OCI-LY7 (cell line): ENCODE data around the gene FNDC3B. TPM values are rescaled to one million over a fixed set of nuclear protein-coding genes. Genes with fewer than 3 reads are reported as not detected.

Experiments used
- BruUV-seq: library from RNA; stranded (reverse); fragments of 400-500 nt; replicated peaks from 2 replicates; lab custom pipeline; 2021; lab: Mats Ljungman, UMichigan
- CTCF ChIA-PET: fragments of 300-600 bp; sonication (Branson Sonifier 250); formaldehyde crosslinking; loops from one replicate; lab custom pipeline; 2022; ENCODE audit warnings: antibody characterized with exemption; ENCODE audit not compliant: unreplicated experiment; lab: Charles Lee
- POLR2A ChIA-PET: fragments of 300-600 bp; sonication (Branson Sonifier 250); formaldehyde crosslinking; loops from one replicate; lab custom pipeline; 2022; ENCODE audit warnings: antibody characterized with exemption; lab: Charles Lee
- DNase-seq: peaks from one replicate; pipeline ENCODE4 v3.0.0-alpha.2; 2015; ENCODE audit warnings: low spot score
- H2AFZ ChIP-seq: fragments of 200-600 bp; sonication (generic), shearing (Covaris generic); 2 replicates; pipeline ENCODE4 v1.6.1; 2014; ENCODE audit warnings: mild to moderate bottlenecking, antibody characterized with exemption, low read length, moderate library complexity
- H3K27ac ChIP-seq: fragments of 200-600 bp; sonication (generic); 2 replicates; pipeline ENCODE4 v1.5.1; 2014; ENCODE audit warnings: mixed run types, low read depth, mild to moderate bottlenecking, moderate library complexity, low read length, inconsistent platforms; ENCODE audit not compliant: poor library complexity, severe bottlenecking
- H3K36me3 ChIP-seq: fragments of 200-600 bp; sonication (generic); 2 replicates; pipeline ENCODE4 v1.6.1; 2014; ENCODE audit warnings: mild to moderate bottlenecking, antibody characterized with exemption, low read length, moderate library complexity, mixed read lengths; ENCODE audit not compliant: insufficient read depth
- H3K4me1 ChIP-seq: fragments of 200-600 bp; sonication (generic); 2 replicates; pipeline ENCODE4 v1.5.1; 2014; ENCODE audit warnings: mild to moderate bottlenecking, low read length; ENCODE audit not compliant: insufficient read depth, poor library complexity, severe bottlenecking
- H3K4me2 ChIP-seq: fragments of 200-600 bp; sonication (generic); 2 replicates; pipeline ENCODE4 v1.6.1; 2014; ENCODE audit warnings: mild to moderate bottlenecking, low read length
- H3K4me3 ChIP-seq: fragments of 200-600 bp; sonication (generic); 2 replicates; pipeline ENCODE4 v1.5.1; 2014; ENCODE audit warnings: mild to moderate bottlenecking, low read depth, low read length; ENCODE audit not compliant: poor library complexity, severe bottlenecking
- H3K79me2 ChIP-seq: fragments of 200-600 bp; sonication (generic); 2 replicates; pipeline ENCODE4 v1.6.1; 2016; ENCODE audit warnings: low read depth, mild to moderate bottlenecking, low read length, moderate library complexity, mixed read lengths; ENCODE audit not compliant: insufficient read depth
- H3K9me2 ChIP-seq: fragments of 200-600 bp; sonication (generic); 2 replicates; pipeline ENCODE4 v1.6.1; 2016; ENCODE audit warnings: mild to moderate bottlenecking, low read length, mixed read lengths; ENCODE audit not compliant: insufficient read depth
- H3K9me3 ChIP-seq: fragments of 200-600 bp; sonication (generic); 2 replicates; pipeline ENCODE4 v1.6.1; 2014; ENCODE audit warnings: mild to moderate bottlenecking, mixed run types, low read length, mixed read lengths
- H4K20me1 ChIP-seq: fragments of 200-600 bp; sonication (generic); 2 replicates; pipeline ENCODE4 v1.6.1; 2014; ENCODE audit warnings: mild to moderate bottlenecking, antibody characterized with exemption, low read length, moderate library complexity, mixed read lengths; ENCODE audit not compliant: insufficient read depth
- CTCF ChIP-seq: fragments of 200-600 bp; sonication (generic); conservative IDR thresholded peaks from 2 replicates; pipeline ENCODE4 v1.5.1; 2014; ENCODE audit warnings: mild to moderate bottlenecking, antibody characterized with exemption, low read length, moderate library complexity, mixed read lengths
- EZH2phosphoT487 ChIP-seq: fragments of 200-600 bp; sonication (generic); IDR thresholded peaks from 2 replicates; pipeline ENCODE4 v1.6.1; 2018; ENCODE audit warnings: low read depth, borderline replicate concordance, mild to moderate bottlenecking, mixed run types, antibody characterized with exemption, low read length, moderate library complexity, mixed read lengths
- intact Hi-C: fragments of 100-400 bp; cut with micrococcal nuclease; formaldehyde crosslinking; loops from one replicate; pipeline ENCODE4 v1.10.0; 2022; ENCODE audit not compliant: unreplicated experiment
- total RNA-seq, 2 experiments: library from RNA; depleted of rRNA in 1 of 2; stranded (reverse); fragments of >200 nt in 1 of 2; shearing (Covaris generic) in 1 of 2; gene quantifications; 2 replicates each; pipeline ENCODE4 v1.2.3, GENCODE V29; 2014 to 2022

FNDC3B gene
- total RNA-seq, 2 experiments from 2014 or later: 23.3 to 28.5 TPM

- CTCF ChIA-PET: no interaction called here
- intact Hi-C loops: no loop called here
- no peaks in the 10 kb centered on the region for H3K36me3 ChIP-seq
- POLR2A ChIA-PET: interaction anchor here (1.3 kb wide), 1 partner anchor 12 kb away, joined by 4 read pairs; no protein-coding TSS in a partner anchor
- no TSS peak for BruUV-seq
- H2AFZ ChIP-seq: no peak overlapping the region
- H3K27ac ChIP-seq: no peak overlapping the region
- H3K4me1 ChIP-seq: no peaks in the 10 kb centered on the region
- no peak for TF ChIP-seq CTCF
- TF ChIP-seq EZH2phosphoT487: no peak
- no peak overlapping the region for H3K4me3 ChIP-seq
- H3K79me2 ChIP-seq: no peaks in the 10 kb centered on the region
- H3K9me3 ChIP-seq: no peaks in the 10 kb centered on the region
- no peak for DNase-seq
- H3K4me2 ChIP-seq: no peak overlapping the region
- no peaks in the 10 kb centered on the region for H3K9me2 ChIP-seq
- H4K20me1 ChIP-seq: no peaks in the 10 kb centered on the region
These were observed 42.9 kb downstream of the FNDC3B start for GRCh38 chr3:172082269-172082668.

GRCh38 chr3:172082820-172083513, 43.6 kb downstream of the FNDC3B start:
- Histone ChIP-seq H3K4me2 (no peak overlapping the region), H3K27ac (no peak overlapping the region), H2AFZ (no peak overlapping the region), H3K36me3 (no peaks in the 10 kb centered on the region), H3K79me2 (no peaks in the 10 kb centered on the region; the same call in 1 of the 2 replicates), H3K9me2 (no peaks in the 10 kb centered on the region), H3K4me3 (no peak overlapping the region), H3K4me1 (peaks cover 6% of the 10 kb centered on the region), H4K20me1 (no peaks in the 10 kb centered on the region), H3K9me3 (no peaks in the 10 kb centered on the region)
- no TSS peak for BruUV-seq
- ChIA-PET CTCF (no interaction called here), POLR2A (interaction anchor here (1.3 kb wide), 1 partner anchor 12 kb away, joined by 4 read pairs; no protein-coding TSS in a partner anchor)
- intact Hi-C loops: no loop called here
- TF ChIP-seq EZH2phosphoT487: no peak
- no peak for TF ChIP-seq CTCF
- no peak for DNase-seq

GRCh38 chr3:172083995-172084409, 44.6 kb downstream of the FNDC3B start:
- H4K20me1 ChIP-seq: no peaks in the 10 kb centered on the region
- H3K9me2 ChIP-seq: no peaks in the 10 kb centered on the region
- H2AFZ ChIP-seq: no peak overlapping the region
- H3K36me3 ChIP-seq: no peaks in the 10 kb centered on the region
- no peak overlapping the region for H3K4me3 ChIP-seq
- POLR2A ChIA-PET: interaction anchor here (2.3 kb wide), 1 partner anchor 12 kb away, joined by 5 read pairs; no protein-coding TSS in a partner anchor
- H3K27ac ChIP-seq: no peak overlapping the region
- H3K79me2 ChIP-seq: no peaks in the 10 kb centered on the region; the same call in 1 of the 2 replicates
- peaks cover 11% of the 10 kb centered on the region for H3K4me1 ChIP-seq
- BruUV-seq: no TSS peak
- CTCF ChIA-PET: no interaction called here
- DNase-seq: no peak
- no peak overlapping the region for H3K4me2 ChIP-seq
- TF ChIP-seq CTCF: no peak
- no peak for TF ChIP-seq EZH2phosphoT487
- intact Hi-C loops: no loop called here
- H3K9me3 ChIP-seq: no peaks in the 10 kb centered on the region
